Sigmoid colon (tissue), 4 donors: ENCODE results near the gene GRM8.
"Not testable (repeated sequence)": the region's sequence is repeated elsewhere in the genome, so short reads cannot be mapped to it uniquely, and the experiment has no call there.

Experiments
- EP300 ChIP-seq, 4 donors: sonication (generic); formaldehyde crosslinking; IDR thresholded peaks; one replicate each; pipeline ENCODE4 v1.6.1; 2017; ENCODE audit warnings: antibody characterized with exemption in 4 of 4
- TF ChIP-seq, protein P1 (sequence below), 4 experiments: fragments of 450-650 bp in 3 of 4; fragments of 200-600 bp in 1 of 4; IDR thresholded peaks; one replicate each; pipeline ENCODE4 v1.5.1; 2016 to 2019; ENCODE audit warnings: antibody characterized with exemption in 4 of 4, mild to moderate bottlenecking in 3 of 4, moderate library complexity in 2 of 4

DNA sequence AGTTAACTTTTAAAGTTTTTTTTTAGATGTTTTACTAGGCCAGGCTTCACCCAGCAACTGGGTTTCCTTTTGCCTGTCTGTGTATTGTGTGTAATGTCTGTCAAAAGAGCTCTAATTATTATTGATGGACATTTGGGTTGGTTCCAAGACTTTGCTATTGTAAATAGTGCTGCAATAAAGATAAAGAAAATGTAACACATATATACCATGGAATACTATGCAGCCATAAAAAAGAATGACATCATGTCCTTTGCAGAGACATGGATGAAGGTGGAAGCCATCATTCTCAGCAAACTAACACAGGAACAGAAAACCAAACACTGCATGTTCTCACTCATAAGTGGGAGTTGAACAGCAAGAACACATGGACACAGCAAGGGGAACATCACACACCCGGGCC is 584.0 kb downstream of the GRM8 start:
- TF ChIP-seq, protein P1, sequence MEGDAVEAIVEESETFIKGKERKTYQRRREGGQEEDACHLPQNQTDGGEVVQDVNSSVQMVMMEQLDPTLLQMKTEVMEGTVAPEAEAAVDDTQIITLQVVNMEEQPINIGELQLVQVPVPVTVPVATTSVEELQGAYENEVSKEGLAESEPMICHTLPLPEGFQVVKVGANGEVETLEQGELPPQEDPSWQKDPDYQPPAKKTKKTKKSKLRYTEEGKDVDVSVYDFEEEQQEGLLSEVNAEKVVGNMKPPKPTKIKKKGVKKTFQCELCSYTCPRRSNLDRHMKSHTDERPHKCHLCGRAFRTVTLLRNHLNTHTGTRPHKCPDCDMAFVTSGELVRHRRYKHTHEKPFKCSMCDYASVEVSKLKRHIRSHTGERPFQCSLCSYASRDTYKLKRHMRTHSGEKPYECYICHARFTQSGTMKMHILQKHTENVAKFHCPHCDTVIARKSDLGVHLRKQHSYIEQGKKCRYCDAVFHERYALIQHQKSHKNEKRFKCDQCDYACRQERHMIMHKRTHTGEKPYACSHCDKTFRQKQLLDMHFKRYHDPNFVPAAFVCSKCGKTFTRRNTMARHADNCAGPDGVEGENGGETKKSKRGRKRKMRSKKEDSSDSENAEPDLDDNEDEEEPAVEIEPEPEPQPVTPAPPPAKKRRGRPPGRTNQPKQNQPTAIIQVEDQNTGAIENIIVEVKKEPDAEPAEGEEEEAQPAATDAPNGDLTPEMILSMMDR (IDR thresholded peaks at IDR 0.05), result not testable (repeated sequence)
- TF ChIP-seq EP300 (IDR thresholded peaks at IDR 0.05), result not testable (repeated sequence)
